ENCODE results near the gene CAVIN3. TPM values are rescaled to one million over a fixed set of nuclear protein-coding genes. Genes with fewer than 3 reads are reported as not detected.
A peak's percentile ranks its signal among the peaks of the same experiment; 100 is the strongest.

CAVIN3 gene
- total RNA-seq, 1 experiment from 2014 or later = 18.6 TPM

DNA sequence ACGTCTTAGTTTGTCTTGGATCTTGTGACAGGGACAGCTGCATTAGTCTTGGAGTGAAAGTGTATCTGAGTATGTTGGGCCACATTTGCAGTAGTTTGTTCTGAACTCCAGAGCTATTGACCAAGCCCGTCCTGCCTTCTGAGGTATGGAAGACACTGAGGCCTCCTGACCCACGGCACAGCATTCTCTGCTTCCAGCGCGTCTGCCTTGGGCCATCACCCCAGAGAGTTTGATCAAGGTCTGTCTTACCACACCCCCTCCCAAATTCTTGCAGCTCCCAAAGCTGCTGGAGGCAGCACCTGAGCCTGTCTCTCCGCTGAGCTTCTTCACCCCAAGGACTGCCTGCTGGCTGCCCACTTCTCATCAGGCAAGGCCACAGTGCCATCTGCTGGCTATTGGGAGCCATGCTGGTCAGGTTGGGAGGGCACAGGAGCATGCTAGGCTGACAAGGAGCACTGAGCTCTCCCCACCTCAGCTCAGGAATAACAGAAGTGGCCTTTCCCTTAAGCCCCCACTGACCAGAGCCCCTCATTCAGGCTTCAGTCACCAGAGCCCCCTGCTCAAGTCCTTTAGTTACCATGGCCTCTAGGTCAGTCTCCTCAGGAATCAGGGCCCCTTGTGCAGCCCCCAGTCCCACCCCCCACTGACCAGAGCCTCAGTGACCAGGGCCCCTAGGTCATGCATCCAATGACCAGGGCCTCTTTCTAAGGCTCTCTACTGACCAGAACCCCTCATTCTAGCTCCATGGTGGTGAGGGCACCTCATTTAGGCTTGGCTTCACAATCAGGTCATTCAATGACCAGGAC, 42.8 kb upstream of the CAVIN3 start:
- CTCF ChIA-PET = interaction anchor here (0.6 to 3.5 kb wide), 49 partner anchors 10 to 1726 kb away, joined by 3 to 69 read pairs (median 4); partner anchors contain the start of genes CAVIN3, FHIP1B, MRPL17 and OR51D1
- peaks cover 0 to 6% of the 10 kb centered on the region in 2 experiments; a peak in 1 of 4 replicates for H3K4me1 ChIP-seq (ENCODE audit: control insufficient read depth in 1 of 2, insufficient read depth in 2 of 2, low read length in 2 of 2)
- DNase-seq (ENCODE audit: low read depth, low spot score) (peak; percentile 68), ATAC-seq (peak; percentile 100)
- BruUV-seq (replicated peaks) = no TSS peak
- no peaks in the 10 kb centered on the region for H3K36me3 ChIP-seq (ENCODE audit: control insufficient read depth in 1 of 2, insufficient read depth in 2 of 2, low read length in 2 of 2)
- RAD21 ChIA-PET (ENCODE audit: low non-redundant PET in 1 of 2, low total read pairs in 2 of 2, uncharacterized antibody in 2 of 2, unreplicated experiment in 2 of 2) = interaction anchor here (0.6 to 1.3 kb wide), 9 partner anchors 9 to 340 kb away, joined by 3 to 9 read pairs (median 3); no protein-coding TSS in a partner anchor
- no peaks in the 10 kb centered on the region for H3K9me3 ChIP-seq (ENCODE audit: control insufficient read depth in 1 of 2, insufficient read depth in 1 of 2, low read depth in 1 of 2, low read length in 2 of 2)
- H3K27ac ChIP-seq (ENCODE audit: low read depth, low read length) = no peak overlapping the region
- no peak overlapping the region for H3K9ac ChIP-seq (ENCODE audit: low read length)
- intact Hi-C loops (cut with micrococcal nuclease) = loop anchor here (1.0 kb wide), 1 partner anchor 371 kb away; no protein-coding TSS in a partner anchor
- no peak overlapping the region for H2AFZ ChIP-seq (ENCODE audit: low read depth, low read length, poor library complexity, severe bottlenecking)
- POLR2A ChIA-PET = interaction anchor here (1.1 kb wide), 1 partner anchor 10 kb away, joined by 4 read pairs; no protein-coding TSS in a partner anchor
- no peaks in the 10 kb centered on the region for H3K9me2 ChIP-seq (ENCODE audit: insufficient read depth)
- no peaks in the 10 kb centered on the region for H4K20me1 ChIP-seq (ENCODE audit: insufficient read depth)
- H3K27me3 ChIP-seq (ENCODE audit: insufficient read depth, low read length) = no peaks in the 10 kb centered on the region
- TF ChIP-seq, protein P1, sequence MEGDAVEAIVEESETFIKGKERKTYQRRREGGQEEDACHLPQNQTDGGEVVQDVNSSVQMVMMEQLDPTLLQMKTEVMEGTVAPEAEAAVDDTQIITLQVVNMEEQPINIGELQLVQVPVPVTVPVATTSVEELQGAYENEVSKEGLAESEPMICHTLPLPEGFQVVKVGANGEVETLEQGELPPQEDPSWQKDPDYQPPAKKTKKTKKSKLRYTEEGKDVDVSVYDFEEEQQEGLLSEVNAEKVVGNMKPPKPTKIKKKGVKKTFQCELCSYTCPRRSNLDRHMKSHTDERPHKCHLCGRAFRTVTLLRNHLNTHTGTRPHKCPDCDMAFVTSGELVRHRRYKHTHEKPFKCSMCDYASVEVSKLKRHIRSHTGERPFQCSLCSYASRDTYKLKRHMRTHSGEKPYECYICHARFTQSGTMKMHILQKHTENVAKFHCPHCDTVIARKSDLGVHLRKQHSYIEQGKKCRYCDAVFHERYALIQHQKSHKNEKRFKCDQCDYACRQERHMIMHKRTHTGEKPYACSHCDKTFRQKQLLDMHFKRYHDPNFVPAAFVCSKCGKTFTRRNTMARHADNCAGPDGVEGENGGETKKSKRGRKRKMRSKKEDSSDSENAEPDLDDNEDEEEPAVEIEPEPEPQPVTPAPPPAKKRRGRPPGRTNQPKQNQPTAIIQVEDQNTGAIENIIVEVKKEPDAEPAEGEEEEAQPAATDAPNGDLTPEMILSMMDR (IDR thresholded peaks at IDR 0.05 in 2 of 3, conservative IDR thresholded peaks at IDR 0.05 in 1 of 3; ENCODE audit: borderline replicate concordance in 1 of 3, insufficient read depth in 1 of 3, low read depth in 2 of 3, low read length in 2 of 3) = peak; percentile 79 to 98 (median 90)
- TF ChIP-seq SIN3A (IDR thresholded peaks at IDR 0.05; ENCODE audit: low read depth) (no peak), CBX3 (IDR thresholded peaks at IDR 0.05; ENCODE audit: low read depth) (no peak), RAD21 (IDR thresholded peaks at IDR 0.05; ENCODE audit: low read depth) (peak; percentile 93)
- H3K79me2 ChIP-seq (ENCODE audit: insufficient read depth, low read length) = no peaks in the 10 kb centered on the region
- H3K4me2 ChIP-seq (ENCODE audit: low read length) = no peak overlapping the region
- H3K4me3 ChIP-seq (replicated peaks in 1 of 2; ENCODE audit: low read depth in 1 of 2, low read length in 2 of 2) = no peak overlapping the region

Measured in HCT116 (cell line).